Lower lobe of right lung (tissue), 2 donors: ENCODE results near the gene SCLY. TPM values are rescaled to one million over a fixed set of nuclear protein-coding genes. Genes with fewer than 3 reads are reported as not detected.

Experiments used
- ATAC-seq, 2 donors: fragments of 200-7000 bp; cut with Tn5 transposase; one replicate each; pipeline ENCODE4 v1.9.1; 2020 to 2022; ENCODE audit warnings: mild to moderate bottlenecking in 2 of 2, moderate library complexity in 2 of 2
- DNase-seq: peaks from one replicate; pipeline ENCODE4 v3.0.0-alpha.2; 2020
- H3K27ac ChIP-seq: fragments of 200-600 bp; one replicate; pipeline ENCODE4 v1.8.0; 2022
- H3K27me3 ChIP-seq: fragments of 200-600 bp; one replicate; pipeline ENCODE4 v1.8.0; 2022; ENCODE audit warnings: low read depth
- H3K36me3 ChIP-seq: fragments of 200-600 bp; one replicate; pipeline ENCODE4 v1.8.0; 2022; ENCODE audit warnings: mild to moderate bottlenecking
- H3K4me1 ChIP-seq: fragments of 200-600 bp; one replicate; pipeline ENCODE4 v1.8.0; 2022
- H3K4me3 ChIP-seq: fragments of 200-600 bp; one replicate; pipeline ENCODE4 v1.8.0; 2022; ENCODE audit warnings: mild to moderate bottlenecking
- H3K9me3 ChIP-seq: fragments of 200-600 bp; one replicate; pipeline ENCODE4 v1.8.0; 2022
- CTCF ChIP-seq: fragments of 200-600 bp; IDR thresholded peaks from one replicate; pipeline ENCODE4 v1.8.0; 2022; ENCODE audit warnings: antibody characterized with exemption, mild to moderate bottlenecking
- intact Hi-C: fragments of 100-400 bp; cut with DNase I; formaldehyde crosslinking; loops from one replicate; pipeline ENCODE4 v1.11.0; 2022
- total RNA-seq: library from RNA; stranded (reverse); fragmentation: NEBNext Ultra II Directional; extraction: Animal tissue kit (Norgen Biotek cat#: 25700); gene quantifications from one replicate; pipeline ENCODE4 v1.2.1, GENCODE V29; 2021
- donor health status: DM: no; HTN: yes; CAD: no; lungs with severe emphysema.

Gene SCLY
- total RNA-seq, 1 donor from 2014 or later = 12.4 TPM

DNA sequence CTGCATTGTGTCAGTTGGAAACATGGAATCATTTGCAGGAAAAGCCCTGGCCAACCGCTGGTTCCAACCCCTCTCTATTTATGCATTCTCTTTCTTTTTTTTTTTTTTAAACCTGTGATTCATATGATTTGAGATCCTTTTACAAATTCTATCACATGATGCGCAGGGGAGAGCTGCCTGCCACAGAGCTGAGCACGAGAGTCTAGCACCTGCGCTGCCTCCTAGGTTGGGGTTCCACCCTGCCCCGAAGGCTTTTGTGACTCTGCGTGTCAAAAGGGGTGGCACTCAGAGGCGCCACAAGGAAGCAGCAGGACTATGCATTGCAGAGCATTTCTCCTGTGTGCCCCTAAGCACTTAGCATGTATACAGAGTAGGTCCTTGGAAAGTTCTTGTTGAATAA lies 22.0 kb downstream of the SCLY start:
- Histone ChIP-seq H3K27me3 (no peaks in the 10 kb centered on the region), H3K9me3 (no peaks in the 10 kb centered on the region), H3K4me3 (no peak overlapping the region), H3K4me1 (no peaks in the 10 kb centered on the region), H3K27ac (no peak overlapping the region), H3K36me3 (peaks cover 22% of the 10 kb centered on the region)
- no peak for TF ChIP-seq CTCF
- no peak for DNase-seq
- intact Hi-C loops = no loop called here
- no peak for ATAC-seq

DNA sequence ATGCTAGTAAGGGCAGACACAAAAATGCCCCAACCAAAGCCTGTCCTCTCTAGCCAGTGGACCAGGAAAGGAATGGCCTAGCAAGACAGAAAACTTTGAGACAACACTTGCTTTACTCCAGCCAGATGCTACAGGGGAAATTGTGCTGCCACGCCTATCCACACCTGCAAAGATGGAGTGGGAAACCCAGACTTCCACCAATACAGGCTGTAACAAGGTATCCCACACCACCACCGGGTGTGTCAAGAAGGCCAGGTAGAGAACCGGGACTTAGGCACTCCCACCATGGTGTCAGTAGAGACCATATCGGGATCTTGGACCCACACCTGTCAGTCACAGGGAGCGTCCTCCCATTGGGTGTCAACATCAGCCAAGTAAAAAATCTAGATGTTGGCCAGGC lies 23.1 kb downstream of the SCLY start:
- H3K4me1 ChIP-seq = no peaks in the 10 kb centered on the region
- DNase-seq = no peak

GRCh38 chr2:238084761-238085160 lies 24.0 kb downstream of the SCLY start:
- Histone ChIP-seq H3K27me3 (no peaks in the 10 kb centered on the region), H3K4me1 (no peaks in the 10 kb centered on the region), H3K36me3 (peaks cover 22% of the 10 kb centered on the region), H3K4me3 (no peak overlapping the region), H3K9me3 (no peaks in the 10 kb centered on the region), H3K27ac (no peak overlapping the region)
- ATAC-seq (no peak), DNase-seq (no peak)
- intact Hi-C loops = no loop called here
- TF ChIP-seq CTCF = no peak

More for the DNA sequence above, 23.1 kb downstream of the SCLY start:
- no peak for TF ChIP-seq CTCF
- no peaks in the 10 kb centered on the region for H3K9me3 ChIP-seq
- ATAC-seq = no peak
- H3K27ac ChIP-seq = no peak overlapping the region
- intact Hi-C loops = no loop called here
- peaks cover 22% of the 10 kb centered on the region for H3K36me3 ChIP-seq
- H3K27me3 ChIP-seq = no peaks in the 10 kb centered on the region
- H3K4me3 ChIP-seq = no peak overlapping the region

DNA sequence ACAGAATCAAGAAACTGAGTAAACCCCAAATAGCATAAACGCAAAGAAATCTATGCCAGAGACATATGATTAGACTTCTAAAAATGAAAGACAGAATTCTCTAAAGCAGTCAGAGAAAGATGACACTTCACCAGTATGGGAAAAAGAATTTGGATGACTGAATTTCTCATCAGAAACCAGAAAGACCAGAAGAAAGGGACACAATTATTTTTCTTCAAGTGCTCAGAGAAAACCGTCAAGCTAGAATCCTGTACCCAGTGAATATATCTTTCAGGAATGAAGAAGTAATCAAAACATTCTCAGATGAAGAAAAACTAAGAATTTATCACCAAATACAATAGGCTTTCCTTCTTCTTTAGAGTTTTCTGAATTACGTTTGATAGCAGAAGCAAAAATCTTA lies 25.1 kb downstream of the SCLY start:
- no peaks in the 10 kb centered on the region for H3K27me3 ChIP-seq
- no peak overlapping the region for H3K27ac ChIP-seq
- DNase-seq = no peak
- no peak for ATAC-seq
- H3K9me3 ChIP-seq = no peaks in the 10 kb centered on the region
- peaks cover 22% of the 10 kb centered on the region for H3K36me3 ChIP-seq
- H3K4me1 ChIP-seq = no peaks in the 10 kb centered on the region
- H3K4me3 ChIP-seq = no peak overlapping the region
- TF ChIP-seq CTCF = no peak
- intact Hi-C loops = no loop called here

- DNase-seq = no peak
- H3K36me3 ChIP-seq = peaks cover 15% of the 10 kb centered on the region
- no peak overlapping the region for H3K27ac ChIP-seq
- no peaks in the 10 kb centered on the region for H3K4me1 ChIP-seq
- H3K9me3 ChIP-seq = no peaks in the 10 kb centered on the region
- no peak for TF ChIP-seq CTCF
- intact Hi-C loops = no loop called here
- H3K27me3 ChIP-seq = no peaks in the 10 kb centered on the region
- ATAC-seq = no peak
- H3K4me3 ChIP-seq = no peak overlapping the region
Observed at GRCh38 chr2:238087211-238087610, 26.4 kb downstream of the SCLY start.

- H3K4me3 ChIP-seq = no peak overlapping the region
- no peak for ATAC-seq
- H3K27me3 ChIP-seq = no peaks in the 10 kb centered on the region
- H3K9me3 ChIP-seq = no peaks in the 10 kb centered on the region
- no peak for TF ChIP-seq CTCF
- no peak for DNase-seq
- H3K36me3 ChIP-seq = peaks cover 3% of the 10 kb centered on the region
- no peak overlapping the region for H3K27ac ChIP-seq
- H3K4me1 ChIP-seq = no peaks in the 10 kb centered on the region
- intact Hi-C loops = no loop called here
Observed at GRCh38 chr2:238090887-238091286, 30.1 kb downstream of the SCLY start.
